ENCODE measurements around the gene TENT4B. TPM values are rescaled to one million over a fixed set of nuclear protein-coding genes. Genes with fewer than 3 reads are reported as not detected.

The TENT4B gene
- total and polyA plus RNA-seq, 5 donors from 2014 or later: 3.5 to 19.7 (median 3.6) TPM

DNA sequence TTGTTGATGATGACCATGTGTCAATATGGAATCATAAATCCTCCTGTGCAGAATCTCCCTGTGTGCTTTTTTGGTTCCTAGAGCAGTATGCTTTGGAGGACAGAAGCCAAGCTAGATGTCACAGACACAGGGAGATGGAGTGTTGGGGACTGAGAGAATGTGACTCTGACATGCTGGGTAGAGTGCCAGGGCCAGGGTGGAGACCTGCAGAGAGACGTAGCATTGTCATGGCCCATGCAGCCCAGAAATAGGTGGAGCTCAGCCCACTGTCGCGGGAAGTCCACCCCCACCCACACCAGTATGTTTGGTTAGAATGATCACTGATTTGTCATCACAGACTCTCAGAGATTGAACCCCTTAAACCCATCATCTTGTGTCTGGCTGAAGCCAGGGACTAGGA lies 74.0 kb downstream of the TENT4B start:
- Histone ChIP-seq H3K27ac (ENCODE audit: insufficient read depth, low read length, poor library complexity, severe bottlenecking) (no peak overlapping the region), H3K4me1 (ENCODE audit: control insufficient read depth, insufficient read depth, low read length, poor library complexity, severe bottlenecking) (no peaks in the 10 kb centered on the region), H3K27me3 (ENCODE audit: control insufficient read depth, insufficient read depth, low read length) (no peaks in the 10 kb centered on the region), H3K4me3 (ENCODE audit: low read depth, low read length) (no peak overlapping the region), H3K36me3 (ENCODE audit: control insufficient read depth, insufficient read depth, low read length) (peaks cover 58% of the 10 kb centered on the region), H3K9me3 (ENCODE audit: control insufficient read depth in 2 of 2, low read length in 2 of 2) (no peaks in the 10 kb centered on the region)
- no peak overlapping the region for H3K4me3 Mint-ChIP-seq
- no peak for ATAC-seq (ENCODE audit: low read depth in 2 of 2)
- H3K27me3 Mint-ChIP-seq: no peaks in the 10 kb centered on the region
- H3K4me1 Mint-ChIP-seq: peaks cover 0 to 5% (median 2%) of the 10 kb centered on the region in 4 donors
- H3K27ac Mint-ChIP-seq: no peak overlapping the region
- peaks cover 38% of the 10 kb centered on the region for H3K36me3 Mint-ChIP-seq
- no peak for DNase-seq
- no peaks in the 10 kb centered on the region for H3K9me3 Mint-ChIP-seq

DNA sequence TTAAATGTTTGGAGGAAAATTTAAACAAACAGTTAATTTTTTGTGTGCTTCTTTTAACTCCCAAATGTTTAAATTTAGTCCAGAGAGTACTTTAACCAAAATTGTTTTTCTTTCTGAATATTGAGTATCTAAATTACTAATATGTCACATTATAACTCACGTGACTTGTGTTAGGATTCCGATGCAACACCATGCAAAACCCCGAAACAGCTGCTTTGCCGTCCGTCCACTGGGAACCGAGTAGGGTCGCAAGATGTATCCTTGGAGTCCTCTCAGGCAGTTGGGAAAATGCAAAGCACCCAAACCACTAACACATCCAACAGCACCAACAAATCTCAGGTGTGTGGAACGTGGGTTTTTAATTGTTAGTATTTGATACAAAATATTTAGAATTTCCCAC lies 74.6 kb downstream of the TENT4B start:
- peaks cover 0 to 5% (median 2%) of the 10 kb centered on the region in 4 donors for H3K4me1 Mint-ChIP-seq
- no peaks in the 10 kb centered on the region for H3K4me1 ChIP-seq (ENCODE audit: control insufficient read depth, insufficient read depth, low read length, poor library complexity, severe bottlenecking)
- H3K9me3 Mint-ChIP-seq: no peaks in the 10 kb centered on the region
- H3K4me3 Mint-ChIP-seq: no peak overlapping the region
- H3K27ac ChIP-seq (ENCODE audit: insufficient read depth, low read length, poor library complexity, severe bottlenecking): no peak overlapping the region
- no peak for DNase-seq
- no peak for ATAC-seq (ENCODE audit: low read depth in 2 of 2)
- peaks cover 55% of the 10 kb centered on the region for H3K36me3 ChIP-seq (ENCODE audit: control insufficient read depth, insufficient read depth, low read length)
- no peaks in the 10 kb centered on the region for H3K27me3 ChIP-seq (ENCODE audit: control insufficient read depth, insufficient read depth, low read length)
- no peaks in the 10 kb centered on the region for H3K9me3 ChIP-seq (ENCODE audit: control insufficient read depth in 2 of 2, low read length in 2 of 2)
- H3K27me3 Mint-ChIP-seq: no peaks in the 10 kb centered on the region
- peaks cover 38% of the 10 kb centered on the region for H3K36me3 Mint-ChIP-seq
- H3K27ac Mint-ChIP-seq: no peak overlapping the region
- H3K4me3 ChIP-seq (ENCODE audit: low read depth, low read length): no peak overlapping the region

DNA sequence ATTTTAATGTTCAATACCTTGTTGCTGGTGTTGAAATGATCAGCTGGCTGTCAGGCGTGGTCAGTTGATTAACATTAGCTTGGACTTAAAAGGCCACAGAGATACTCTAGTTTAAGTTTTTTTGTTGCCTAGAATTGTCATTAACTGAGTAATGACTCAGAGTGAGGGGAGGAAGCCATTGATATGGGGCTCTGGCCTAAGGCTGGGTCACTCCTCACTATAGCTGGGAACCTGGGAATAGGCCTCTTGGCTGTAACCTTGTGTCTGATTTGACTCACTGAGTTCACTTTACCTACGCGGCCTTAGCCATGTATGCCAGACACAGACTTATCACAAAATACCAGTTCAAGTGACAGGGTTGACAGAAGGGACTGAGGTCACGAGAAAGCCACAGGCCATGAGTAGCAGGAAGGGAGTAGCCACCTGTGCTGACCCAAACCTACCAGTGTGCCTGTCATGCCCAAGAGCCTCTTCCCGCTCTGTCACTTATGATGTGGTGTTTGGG lies 75.3 kb downstream of the TENT4B start:
- Histone ChIP-seq H3K27me3 (ENCODE audit: control insufficient read depth, insufficient read depth, low read length) (no peaks in the 10 kb centered on the region), H3K9me3 (ENCODE audit: control insufficient read depth in 2 of 2, low read length in 2 of 2) (no peaks in the 10 kb centered on the region), H3K27ac (ENCODE audit: insufficient read depth, low read length, poor library complexity, severe bottlenecking) (no peak overlapping the region), H3K36me3 (ENCODE audit: control insufficient read depth, insufficient read depth, low read length) (peaks cover 48% of the 10 kb centered on the region), H3K4me3 (ENCODE audit: low read depth, low read length) (no peak overlapping the region), H3K4me1 (ENCODE audit: control insufficient read depth, insufficient read depth, low read length, poor library complexity, severe bottlenecking) (no peaks in the 10 kb centered on the region)
- no peaks in the 10 kb centered on the region for H3K9me3 Mint-ChIP-seq
- DNase-seq (no peak), ATAC-seq (ENCODE audit: low read depth in 2 of 2) (no peak)
- no peak overlapping the region for H3K27ac Mint-ChIP-seq
- no peak overlapping the region for H3K4me3 Mint-ChIP-seq
- peaks cover 0 to 5% (median 2%) of the 10 kb centered on the region in 4 donors for H3K4me1 Mint-ChIP-seq
- H3K27me3 Mint-ChIP-seq: no peaks in the 10 kb centered on the region
- H3K36me3 Mint-ChIP-seq: peaks cover 33% of the 10 kb centered on the region

DNA sequence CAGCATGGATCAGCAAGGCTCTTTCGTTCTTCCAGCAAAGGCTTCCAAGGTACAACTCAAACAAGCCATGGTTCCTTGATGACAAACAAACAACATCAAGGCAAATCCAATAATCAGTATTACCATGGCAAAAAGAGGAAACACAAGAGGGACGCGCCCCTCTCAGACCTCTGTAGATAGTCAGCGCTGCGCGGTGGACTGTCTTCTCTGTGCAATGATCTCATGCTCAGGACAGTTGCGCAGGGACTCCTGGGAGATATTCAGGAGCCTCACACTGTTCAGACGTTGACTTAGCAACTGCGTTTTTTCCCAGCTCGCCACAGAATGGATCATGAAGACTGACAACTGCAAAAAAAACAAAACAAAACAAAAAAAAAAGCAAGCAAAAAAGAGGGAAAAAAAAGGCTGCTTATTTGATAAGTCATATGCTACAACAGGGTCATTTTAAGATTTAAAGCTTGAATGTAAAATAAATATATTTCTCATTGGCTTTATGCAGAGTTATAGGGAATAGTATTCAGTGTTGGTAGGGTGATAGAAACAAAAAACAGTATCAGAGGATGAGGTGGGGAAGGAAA lies 76.1 kb downstream of the TENT4B start:
- Mint-ChIP-seq H3K27ac (peak overlapping the region in 1 of 3 donors; percentile 23), H3K4me1 (peaks cover 0 to 5% (median 2%) of the 10 kb centered on the region in 4 donors), H3K27me3 (no peaks in the 10 kb centered on the region), H3K4me3 (no peak overlapping the region), H3K36me3 (peaks cover 32% of the 10 kb centered on the region), H3K9me3 (no peaks in the 10 kb centered on the region)
- no peaks in the 10 kb centered on the region for H3K4me1 ChIP-seq (ENCODE audit: control insufficient read depth, insufficient read depth, low read length, poor library complexity, severe bottlenecking)
- no peaks in the 10 kb centered on the region for H3K9me3 ChIP-seq (ENCODE audit: control insufficient read depth in 2 of 2, low read length in 2 of 2)
- ATAC-seq (ENCODE audit: low read depth in 2 of 2) (no peak), DNase-seq (no peak)
- no peaks in the 10 kb centered on the region for H3K27me3 ChIP-seq (ENCODE audit: control insufficient read depth, insufficient read depth, low read length)
- H3K27ac ChIP-seq (ENCODE audit: insufficient read depth, low read length, poor library complexity, severe bottlenecking): no peak overlapping the region
- H3K4me3 ChIP-seq (ENCODE audit: low read depth, low read length): no peak overlapping the region
- H3K36me3 ChIP-seq (ENCODE audit: control insufficient read depth, insufficient read depth, low read length): peaks cover 46% of the 10 kb centered on the region

DNA sequence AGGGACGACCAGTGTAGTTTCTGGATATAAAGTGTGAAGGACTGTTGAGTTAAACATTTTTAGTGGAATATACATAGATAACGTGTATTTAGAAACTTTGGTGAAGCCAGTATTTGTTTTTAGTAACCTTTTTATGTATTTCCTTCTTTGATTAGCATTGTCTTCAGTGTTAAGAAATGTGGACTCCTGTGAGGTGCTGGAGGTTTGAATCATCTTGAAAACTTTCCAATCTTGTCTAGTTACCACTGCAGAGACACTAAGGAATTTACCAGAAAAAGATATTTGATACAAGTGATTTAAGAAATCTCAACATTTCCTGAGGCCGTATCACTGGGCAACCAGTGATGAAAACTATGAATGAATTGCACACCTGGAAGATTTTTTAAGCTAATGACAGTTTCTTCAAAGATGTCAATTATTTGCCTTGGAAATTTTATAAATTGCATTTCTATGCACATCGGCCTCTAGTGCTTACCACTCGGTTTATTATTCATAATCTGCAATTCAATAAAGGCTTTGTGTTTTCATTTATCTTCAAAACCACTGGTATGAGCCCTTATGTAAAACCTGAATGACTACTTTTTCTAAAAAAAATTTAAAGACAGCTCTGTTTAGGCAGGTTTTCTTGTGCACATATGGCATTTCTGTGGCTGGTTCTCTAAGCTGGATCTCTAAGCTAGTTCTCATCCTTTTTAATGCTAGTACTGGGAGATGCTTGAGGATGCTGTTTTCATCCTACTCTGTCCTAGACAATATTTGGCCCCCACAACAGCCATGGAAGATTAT lies 81.9 kb downstream of the TENT4B start:
- DNase-seq (no peak), ATAC-seq (ENCODE audit: low read depth in 2 of 2) (no peak)
- Histone ChIP-seq H3K27me3 (ENCODE audit: control insufficient read depth, insufficient read depth, low read length) (no peaks in the 10 kb centered on the region), H3K4me1 (ENCODE audit: control insufficient read depth, insufficient read depth, low read length, poor library complexity, severe bottlenecking) (no peaks in the 10 kb centered on the region), H3K27ac (ENCODE audit: insufficient read depth, low read length, poor library complexity, severe bottlenecking) (no peak overlapping the region), H3K4me3 (ENCODE audit: low read depth, low read length) (no peak overlapping the region), H3K9me3 (ENCODE audit: control insufficient read depth in 2 of 2, low read length in 2 of 2) (no peaks in the 10 kb centered on the region), H3K36me3 (ENCODE audit: control insufficient read depth, insufficient read depth, low read length) (peaks cover 2% of the 10 kb centered on the region)
- no peaks in the 10 kb centered on the region for H3K27me3 Mint-ChIP-seq
- no peaks in the 10 kb centered on the region for H3K4me1 Mint-ChIP-seq
- no peaks in the 10 kb centered on the region for H3K9me3 Mint-ChIP-seq
- H3K4me3 Mint-ChIP-seq: no peak overlapping the region
- H3K27ac Mint-ChIP-seq: peak overlapping the region in 2 of 3 donors; percentile 2 to 10
- H3K36me3 Mint-ChIP-seq: peaks cover 4% of the 10 kb centered on the region

DNA sequence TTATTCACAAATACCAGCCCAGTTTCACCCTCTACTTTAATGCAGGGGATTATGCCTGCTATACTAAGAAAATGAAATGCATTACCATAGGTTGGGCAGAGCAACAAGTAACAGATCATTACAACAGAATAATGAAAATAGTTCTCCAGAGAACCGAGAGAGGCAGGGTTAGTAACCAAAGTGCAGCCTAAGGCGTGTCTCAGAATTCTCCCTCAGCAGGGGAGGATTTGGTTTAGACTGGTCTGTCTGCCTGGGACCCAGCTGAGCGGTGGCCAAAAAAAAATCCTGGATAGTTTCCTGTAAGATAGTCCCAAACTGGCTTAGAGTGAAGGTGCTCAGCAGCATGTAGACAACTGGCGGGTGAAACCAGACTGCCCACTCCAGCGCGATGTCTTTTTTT lies 82.5 kb downstream of the TENT4B start:
- no peak for DNase-seq
- no peak overlapping the region for H3K4me3 Mint-ChIP-seq
- peak overlapping the region in 2 of 3 donors; percentile 2 to 10 for H3K27ac Mint-ChIP-seq
- H3K4me1 Mint-ChIP-seq: no peaks in the 10 kb centered on the region
- ATAC-seq (ENCODE audit: low read depth in 2 of 2): no peak
- peaks cover under 1% of the 10 kb centered on the region for H3K36me3 Mint-ChIP-seq
- H3K36me3 ChIP-seq (ENCODE audit: control insufficient read depth, insufficient read depth, low read length): no peaks in the 10 kb centered on the region
- no peak overlapping the region for H3K27ac ChIP-seq (ENCODE audit: insufficient read depth, low read length, poor library complexity, severe bottlenecking)
- H3K9me3 ChIP-seq (ENCODE audit: control insufficient read depth in 2 of 2, low read length in 2 of 2): no peaks in the 10 kb centered on the region
- no peaks in the 10 kb centered on the region for H3K9me3 Mint-ChIP-seq
- H3K4me3 ChIP-seq (ENCODE audit: low read depth, low read length): no peak overlapping the region
- H3K27me3 ChIP-seq (ENCODE audit: control insufficient read depth, insufficient read depth, low read length): no peaks in the 10 kb centered on the region
- H3K27me3 Mint-ChIP-seq: peaks cover 2% of the 10 kb centered on the region
- no peaks in the 10 kb centered on the region for H3K4me1 ChIP-seq (ENCODE audit: control insufficient read depth, insufficient read depth, low read length, poor library complexity, severe bottlenecking)

DNA sequence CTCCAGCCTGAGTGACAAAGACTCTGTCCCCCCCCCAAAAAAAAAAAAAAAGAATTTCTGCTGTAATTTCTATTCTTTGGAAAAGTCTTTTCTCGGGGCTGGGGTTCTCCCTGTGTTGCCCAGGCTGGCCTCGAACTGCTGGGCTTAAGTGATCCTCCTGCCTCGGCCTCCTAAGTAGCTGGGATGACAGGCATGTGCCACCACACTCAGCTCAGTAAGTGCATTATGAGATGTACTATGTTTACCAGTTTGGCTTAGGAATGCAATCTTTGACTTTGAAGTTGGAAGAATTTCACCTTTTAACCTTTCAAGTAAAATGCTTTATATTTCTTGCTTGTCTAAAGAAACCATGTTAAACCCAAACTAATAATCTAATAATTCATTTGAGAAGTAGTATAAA lies 85.2 kb downstream of the TENT4B start:
- H3K4me1 ChIP-seq (ENCODE audit: control insufficient read depth, insufficient read depth, low read length, poor library complexity, severe bottlenecking): no peaks in the 10 kb centered on the region
- no peaks in the 10 kb centered on the region for H3K9me3 Mint-ChIP-seq
- no peaks in the 10 kb centered on the region for H3K36me3 Mint-ChIP-seq
- H3K36me3 ChIP-seq (ENCODE audit: control insufficient read depth, insufficient read depth, low read length): no peaks in the 10 kb centered on the region
- no peaks in the 10 kb centered on the region for H3K27me3 ChIP-seq (ENCODE audit: control insufficient read depth, insufficient read depth, low read length)
- H3K9me3 ChIP-seq (ENCODE audit: control insufficient read depth in 2 of 2, low read length in 2 of 2): no peaks in the 10 kb centered on the region
- no peak overlapping the region for H3K4me3 ChIP-seq (ENCODE audit: low read depth, low read length)
- H3K27ac ChIP-seq (ENCODE audit: insufficient read depth, low read length, poor library complexity, severe bottlenecking): no peak overlapping the region
- H3K4me1 Mint-ChIP-seq: no peaks in the 10 kb centered on the region
- ATAC-seq (ENCODE audit: low read depth in 2 of 2): no peak
- H3K27ac Mint-ChIP-seq: no peak overlapping the region
- DNase-seq: no peak
- H3K4me3 Mint-ChIP-seq: no peak overlapping the region
- H3K27me3 Mint-ChIP-seq: peaks cover 11% of the 10 kb centered on the region
